Upper lobe of left lung (tissue), 6 donors: Measurements from ENCODE around the gene CNOT4. TPM values are rescaled to one million over a fixed set of nuclear protein-coding genes. Genes with fewer than 3 reads are reported as not detected.

Experiments
- ATAC-seq, 2 donors: fragments of 200-7000 bp; cut with Tn5 transposase; one replicate each; pipeline ENCODE4 v1.9.1; 2022; ENCODE audit warnings: mild to moderate bottlenecking in 2 of 2, moderate library complexity in 2 of 2; ENCODE audit not compliant: low FRiP score in 2 of 2
- DNase-seq, 2 donors: peaks; one replicate each; pipeline ENCODE4 v3.0.0-alpha.2; 2019 to 2020
- H3K27ac ChIP-seq, 4 donors: fragments of 200-600 bp; sonication (generic); one replicate each; pipeline ENCODE4 v1.5.1; 2016 to 2019
- H3K27me3 ChIP-seq, 4 donors: fragments of 200-600 bp; sonication (generic); one replicate each; pipeline ENCODE4 v1.5.1; 2017 to 2019
- H3K36me3 ChIP-seq, 4 donors: fragments of 200-600 bp; sonication (generic); one replicate each; pipeline ENCODE4 v1.5.1; 2016 to 2019
- H3K4me1 ChIP-seq, 4 donors: fragments of 200-600 bp; sonication (generic); one replicate each; pipeline ENCODE4 v1.5.1; 2018 to 2019
- H3K4me3 ChIP-seq, 4 donors: fragments of 200-600 bp; sonication (generic); one replicate each; pipeline ENCODE4 v1.5.1; 2017 to 2019; ENCODE audit warnings: mild to moderate bottlenecking in 2 of 4, moderate library complexity in 1 of 4
- H3K9me3 ChIP-seq, 4 donors: fragments of 200-600 bp; sonication (generic); one replicate each; pipeline ENCODE4 v1.5.1; 2018 to 2019
- EP300 ChIP-seq, 4 donors: sonication (generic); formaldehyde crosslinking; IDR thresholded peaks; one replicate each; pipeline ENCODE4 v1.5.1; 2017; ENCODE audit warnings: antibody characterized with exemption in 4 of 4, control low read depth in 2 of 4
- POLR2A ChIP-seq, 4 donors: fragments of 450-650 bp; IDR thresholded peaks; one replicate each; pipeline ENCODE4 v1.5.1; 2016 to 2017; ENCODE audit warnings: antibody characterized with exemption in 4 of 4, mild to moderate bottlenecking in 2 of 4
- POLR2AphosphoS5 ChIP-seq, 2 donors: sonication (generic); formaldehyde crosslinking; IDR thresholded peaks; one replicate each; pipeline ENCODE4 v1.5.1; 2017; ENCODE audit warnings: antibody characterized with exemption in 2 of 2
- WGBS, 2 donors: methylation state at CpG; one replicate each; pipeline ENCODE4 v1.1.5; 2017 to 2018; 5-methylcytosine and 5-hydroxymethylcytosine counted together
- total RNA-seq, 6 donors: library from RNA; depleted of rRNA in 4 of 6; stranded (reverse); fragments of >200 nt in 4 of 6; gene quantifications; one replicate each; pipeline versions ENCODE4 v1.1.0 to v1.2.1, GENCODE V29; 2016 to 2021
- TF ChIP-seq, protein P1 (sequence below), 6 experiments: fragments of 450-650 bp in 4 of 6; fragments of 200-600 bp in 2 of 6; sonication (generic) in 2 of 6; IDR thresholded peaks; one replicate each; pipeline ENCODE4 v1.5.1; 2016 to 2019; ENCODE audit warnings: antibody characterized with exemption in 6 of 6
- donor health status: DM: no; HTN: no; CAD: no; lungs with moderate emphysema.
- donor health status: DM: no; HTN: yes; CAD: no; lungs with severe emphysema.

Gene CNOT4
- total RNA-seq, 6 donors from 2014 or later, result 12.1 to 25.7 (median 19.5) TPM

DNA sequence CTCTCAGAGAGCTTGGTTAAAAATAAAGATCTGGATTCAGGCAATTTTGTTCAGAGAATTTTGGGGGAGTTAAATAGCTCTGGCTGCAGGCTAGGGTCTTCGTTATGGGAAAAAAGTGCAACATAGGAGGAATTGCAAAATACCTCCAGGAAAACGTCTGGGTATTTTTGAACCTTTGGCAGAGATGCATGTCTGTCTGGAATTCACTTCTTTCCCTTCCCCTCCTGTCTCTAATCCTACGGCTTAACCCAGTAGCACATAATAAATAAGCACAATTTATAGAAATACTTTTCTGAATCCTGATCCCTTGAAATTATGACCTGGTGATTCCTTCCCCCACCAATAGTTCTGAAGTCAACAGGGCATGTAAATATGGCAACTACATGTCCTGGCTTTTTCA, 28.5 kb upstream of the CNOT4 start:
- no peaks in the 10 kb centered on the region for H3K36me3 ChIP-seq
- no peak overlapping the region for H3K27ac ChIP-seq
- ATAC-seq (no peak), DNase-seq (no peak)
- no peak for TF ChIP-seq EP300 (IDR thresholded peaks at IDR 0.05)
- TF ChIP-seq POLR2A (IDR thresholded peaks at IDR 0.05), result no peak
- TF ChIP-seq, protein P1, sequence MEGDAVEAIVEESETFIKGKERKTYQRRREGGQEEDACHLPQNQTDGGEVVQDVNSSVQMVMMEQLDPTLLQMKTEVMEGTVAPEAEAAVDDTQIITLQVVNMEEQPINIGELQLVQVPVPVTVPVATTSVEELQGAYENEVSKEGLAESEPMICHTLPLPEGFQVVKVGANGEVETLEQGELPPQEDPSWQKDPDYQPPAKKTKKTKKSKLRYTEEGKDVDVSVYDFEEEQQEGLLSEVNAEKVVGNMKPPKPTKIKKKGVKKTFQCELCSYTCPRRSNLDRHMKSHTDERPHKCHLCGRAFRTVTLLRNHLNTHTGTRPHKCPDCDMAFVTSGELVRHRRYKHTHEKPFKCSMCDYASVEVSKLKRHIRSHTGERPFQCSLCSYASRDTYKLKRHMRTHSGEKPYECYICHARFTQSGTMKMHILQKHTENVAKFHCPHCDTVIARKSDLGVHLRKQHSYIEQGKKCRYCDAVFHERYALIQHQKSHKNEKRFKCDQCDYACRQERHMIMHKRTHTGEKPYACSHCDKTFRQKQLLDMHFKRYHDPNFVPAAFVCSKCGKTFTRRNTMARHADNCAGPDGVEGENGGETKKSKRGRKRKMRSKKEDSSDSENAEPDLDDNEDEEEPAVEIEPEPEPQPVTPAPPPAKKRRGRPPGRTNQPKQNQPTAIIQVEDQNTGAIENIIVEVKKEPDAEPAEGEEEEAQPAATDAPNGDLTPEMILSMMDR (IDR thresholded peaks at IDR 0.05), result no peak
- no peak for TF ChIP-seq POLR2AphosphoS5 (IDR thresholded peaks at IDR 0.05)
- H3K9me3 ChIP-seq, result no peaks in the 10 kb centered on the region
- no peaks in the 10 kb centered on the region for H3K27me3 ChIP-seq
- no peak overlapping the region for H3K4me3 ChIP-seq
- peaks cover 0 to 4% (median 2%) of the 10 kb centered on the region in 4 donors for H3K4me1 ChIP-seq
- WGBS, 2 donors, result 51% methylated on average over 3 of the region's 3 CpGs

DNA sequence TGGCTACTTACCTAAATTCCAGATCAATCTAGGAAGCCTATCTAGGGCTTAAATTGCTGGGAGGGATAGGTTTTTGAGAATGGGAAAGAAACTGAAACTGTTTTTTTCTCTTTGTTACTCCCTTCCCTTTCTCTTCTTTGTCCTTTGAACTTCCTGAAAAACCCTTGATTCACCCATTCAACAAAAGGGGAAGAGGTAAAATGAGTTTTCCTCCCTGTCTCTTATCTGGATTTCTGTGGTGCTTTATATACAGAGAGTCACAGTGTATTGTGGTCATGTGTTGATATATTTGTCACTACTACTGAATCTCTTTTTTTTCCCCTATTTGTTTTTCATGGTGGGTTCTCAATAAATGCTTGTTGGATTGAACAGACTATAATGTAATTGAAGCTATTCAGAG, 28.0 kb upstream of the CNOT4 start:
- Histone ChIP-seq H3K9me3 (no peaks in the 10 kb centered on the region), H3K4me1 (peaks cover 0 to 4% (median 2%) of the 10 kb centered on the region in 4 donors), H3K36me3 (no peaks in the 10 kb centered on the region), H3K27me3 (no peaks in the 10 kb centered on the region), H3K4me3 (no peak overlapping the region), H3K27ac (no peak overlapping the region)
- no peak for ATAC-seq
- no peak for DNase-seq
- TF ChIP-seq EP300 (IDR thresholded peaks at IDR 0.05), result no peak
- TF ChIP-seq POLR2A (IDR thresholded peaks at IDR 0.05), result no peak
- TF ChIP-seq POLR2AphosphoS5 (IDR thresholded peaks at IDR 0.05), result no peak
- TF ChIP-seq, protein P1 (IDR thresholded peaks at IDR 0.05), result no peak

DNA sequence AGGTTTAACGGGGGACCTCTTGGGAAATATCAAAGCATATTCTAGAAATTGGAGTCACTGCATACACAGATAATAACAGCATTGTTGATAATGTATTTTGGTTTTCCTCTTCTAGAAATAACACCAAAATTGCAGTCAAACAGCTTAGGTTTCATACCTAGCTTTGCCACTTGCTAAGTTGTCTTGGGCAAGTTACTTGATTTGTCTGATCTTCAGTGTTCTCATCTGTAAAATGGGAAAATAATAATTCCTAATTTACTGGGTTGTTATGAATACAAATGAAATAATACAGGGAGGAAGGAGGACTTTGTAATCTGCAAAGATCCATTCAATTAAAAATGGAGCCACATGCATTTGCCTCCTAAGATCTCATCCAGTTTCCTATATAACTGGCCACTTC, 27.6 kb upstream of the CNOT4 start:
- no peak overlapping the region for H3K27ac ChIP-seq
- WGBS, 2 donors, result 68 to 88% methylated on average over 1 of the region's 1 CpG
- no peaks in the 10 kb centered on the region for H3K27me3 ChIP-seq
- H3K4me3 ChIP-seq, result no peak overlapping the region
- ATAC-seq (no peak), DNase-seq (no peak)
- no peaks in the 10 kb centered on the region for H3K36me3 ChIP-seq
- no peak for TF ChIP-seq POLR2A (IDR thresholded peaks at IDR 0.05)
- no peak for TF ChIP-seq EP300 (IDR thresholded peaks at IDR 0.05)
- TF ChIP-seq, protein P1 (IDR thresholded peaks at IDR 0.05), result no peak
- TF ChIP-seq POLR2AphosphoS5 (IDR thresholded peaks at IDR 0.05), result no peak
- peaks cover 0 to 4% (median 2%) of the 10 kb centered on the region in 4 donors for H3K4me1 ChIP-seq
- H3K9me3 ChIP-seq, result no peaks in the 10 kb centered on the region

DNA sequence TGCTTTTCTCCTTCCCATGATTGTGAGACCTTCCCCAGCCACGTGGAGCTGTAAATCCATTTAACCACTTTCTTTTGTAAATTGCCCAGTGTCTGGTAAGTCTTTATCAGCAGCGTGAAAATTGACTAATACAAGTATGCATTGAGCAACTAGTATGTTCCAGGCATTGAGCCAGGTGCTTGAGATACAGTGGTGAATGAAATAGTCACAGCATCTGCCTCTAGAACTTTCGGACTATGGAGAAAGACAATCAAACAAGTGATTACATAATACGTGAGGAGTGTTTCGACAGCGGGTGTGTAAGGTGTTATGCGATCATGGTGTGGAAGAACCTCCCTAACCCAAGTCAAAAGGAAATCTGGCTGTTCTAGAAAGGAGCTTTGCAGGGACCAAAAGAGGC, 26.2 kb upstream of the CNOT4 start:
- no peaks in the 10 kb centered on the region for H3K9me3 ChIP-seq
- H3K27ac ChIP-seq, result no peak overlapping the region
- no peak overlapping the region for H3K4me3 ChIP-seq
- H3K4me1 ChIP-seq, result peaks cover 0 to 4% (median 2%) of the 10 kb centered on the region in 4 donors
- no peaks in the 10 kb centered on the region for H3K36me3 ChIP-seq
- DNase-seq (peak in 1 of 2 donors; percentile 29), ATAC-seq (peak in 1 of 2 donors; percentile 17)
- WGBS, 2 donors, result 49 to 51% methylated on average over 7 of the region's 7 CpGs
- H3K27me3 ChIP-seq, result no peaks in the 10 kb centered on the region
- peak in 1 of 2 donors; percentile 25 for TF ChIP-seq POLR2AphosphoS5 (IDR thresholded peaks at IDR 0.05)
- TF ChIP-seq, protein P1 (IDR thresholded peaks at IDR 0.05), result no peak

DNA sequence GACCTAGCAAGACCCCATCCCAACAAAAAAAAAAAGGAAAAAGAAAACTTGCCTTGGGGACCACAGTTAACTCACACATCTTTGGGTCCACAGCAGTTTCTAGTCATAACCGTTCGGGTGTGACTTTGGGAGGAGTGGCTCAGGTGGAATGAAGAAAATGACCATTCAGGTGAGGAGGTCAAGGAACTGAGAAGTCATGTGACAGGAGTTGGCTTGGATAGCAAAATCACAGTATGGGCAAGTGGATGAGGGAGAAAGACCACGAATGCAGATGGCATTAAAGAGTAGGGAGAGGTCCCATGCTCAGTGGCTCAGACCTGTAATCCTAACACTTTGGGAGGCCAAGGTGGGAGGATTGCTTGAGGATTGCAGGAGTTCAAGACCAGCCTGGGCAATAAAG, 17.1 kb upstream of the CNOT4 start:
- Histone ChIP-seq H3K9me3 (no peaks in the 10 kb centered on the region), H3K4me1 (no peaks in the 10 kb centered on the region), H3K27me3 (no peaks in the 10 kb centered on the region), H3K36me3 (no peaks in the 10 kb centered on the region), H3K4me3 (no peak overlapping the region), H3K27ac (no peak overlapping the region)
- TF ChIP-seq EP300 (IDR thresholded peaks at IDR 0.05) (no peak), POLR2AphosphoS5 (IDR thresholded peaks at IDR 0.05) (no peak), POLR2A (IDR thresholded peaks at IDR 0.05) (no peak)
- TF ChIP-seq, protein P1 (IDR thresholded peaks at IDR 0.05), result no peak
- no peak for ATAC-seq
- WGBS, 2 donors, result 84 to 87% methylated on average over 3 of the region's 3 CpGs
- no peak for DNase-seq
